ENCODE results near the gene P2RX4. TPM values are rescaled to one million over a fixed set of nuclear protein-coding genes. Genes with fewer than 3 reads are reported as not detected.

Gene P2RX4
- total and polyA plus RNA-seq, 2 of the 4 experiments (the other 2 are of a cell fraction) = 9.5 to 12.6 TPM

- H3K56ac ChIP-seq (ENCODE audit: extremely low read depth, insufficient read depth, low read length) = no peak overlapping the region
- H3K23ac ChIP-seq (ENCODE audit: low read depth, low read length) = no peak overlapping the region
- no peak overlapping the region for H2AFZ ChIP-seq (replicated peaks; ENCODE audit: low read length, poor library complexity)
- H3K27me3 ChIP-seq (ENCODE audit: control insufficient read depth, insufficient read depth, low read length) = no peaks in the 10 kb centered on the region
- no peak overlapping the region for H2AK5ac ChIP-seq (ENCODE audit: low read depth, low read length)
- H3K27ac ChIP-seq (ENCODE audit: insufficient read depth, low read length) = no peak overlapping the region
- H4K5ac ChIP-seq (ENCODE audit: low read depth, low read length) = no peak overlapping the region
- peaks cover 10 to 22% of the 10 kb centered on the region in 2 experiments; a peak in 3 of 4 replicates for H3K79me1 ChIP-seq (ENCODE audit: low read depth in 1 of 2, low read length in 2 of 2)
- no peaks in the 10 kb centered on the region for H4K20me1 ChIP-seq (ENCODE audit: insufficient read depth, low read length)
- intact Hi-C loops (cut with micrococcal nuclease) = no loop called here
- H3K4ac ChIP-seq (ENCODE audit: low read depth, low read length) = no peak overlapping the region
- no peak overlapping the region for H2BK15ac ChIP-seq (ENCODE audit: low read depth, low read length)
- no peaks in the 10 kb centered on the region for H3K9me1 ChIP-seq (ENCODE audit: insufficient read depth, low read length)
- WGBS, 2 experiments (ENCODE audit: extremely low coverage in 2 of 2, insufficient read length in 1 of 2) = 96% methylated on average over 9 of the region's 14 CpGs; no CpG with 5 or more reads in 1 of the 2 experiments
- H4K8ac ChIP-seq (ENCODE audit: low read depth in 2 of 2, low read length in 2 of 2) = no peak overlapping the region
- no peak overlapping the region for H2BK20ac ChIP-seq (ENCODE audit: low read depth, low read length)
- no peak overlapping the region for H3K18ac ChIP-seq (ENCODE audit: low read depth, low read length)
- dilution Hi-C loops (cut with HindIII; ENCODE audit: low sequenced_read_pairs, unreplicated experiment) = no loop called here
- no TSS peak for BruUV-seq (replicated peaks)
- H4K91ac ChIP-seq (ENCODE audit: insufficient read depth, low read depth, low read length) = no peak overlapping the region
- H3K9ac ChIP-seq (ENCODE audit: low read depth, low read length) = no peak overlapping the region
- no peak overlapping the region for H3K14ac ChIP-seq (replicated peaks; ENCODE audit: low read depth, low read length)
- in situ Hi-C loops (cut with MboI; ENCODE audit: low sequenced_read_pairs) = no loop called here
- H2BK120ac ChIP-seq (ENCODE audit: low read depth, low read length) = no peak overlapping the region
- H2AK9ac ChIP-seq (replicated peaks; ENCODE audit: low read depth, low read length, poor library complexity) = no peak overlapping the region
- peaks cover 18% of the 10 kb centered on the region for H3K36me3 ChIP-seq (ENCODE audit: control insufficient read depth, insufficient read depth, low read length)
- TF ChIP-seq SMC3 (IDR thresholded peaks at IDR 0.05; ENCODE audit: low read depth, low read length) = no peak
- no peak for TF ChIP-seq RAD21 (IDR thresholded peaks at IDR 0.05; ENCODE audit: low read length)
- no peak for TF ChIP-seq RFX5 (IDR thresholded peaks at IDR 0.05; ENCODE audit: low read depth, low read length)
- no peak for TF ChIP-seq CTCF (conservative IDR thresholded peaks at IDR 0.05; ENCODE audit: low read depth, low read length)
- no peak for TF ChIP-seq MAZ (IDR thresholded peaks at IDR 0.05; ENCODE audit: borderline replicate concordance, low read depth, low read length)
- TF ChIP-seq NFE2L2 (IDR thresholded peaks at IDR 0.05; ENCODE audit: low read depth, low read length) = no peak
- TF ChIP-seq USF2 (IDR thresholded peaks at IDR 0.05; ENCODE audit: low read depth, low read length) = no peak
- TF ChIP-seq MAFK (IDR thresholded peaks at IDR 0.05; ENCODE audit: low read depth, low read length) = no peak
- TF ChIP-seq POLR2A (IDR thresholded peaks at IDR 0.05; ENCODE audit: low read depth, low read length) = no peak
- TF ChIP-seq FOS (IDR thresholded peaks at IDR 0.05; ENCODE audit: low read depth, low read length) = no peak
- no peak for TF ChIP-seq CHD1 (IDR thresholded peaks at IDR 0.05; ENCODE audit: low read depth, low read length)
- no peak for TF ChIP-seq ELK1 (IDR thresholded peaks at IDR 0.05; ENCODE audit: borderline replicate concordance, low read depth, low read length)
- TF ChIP-seq CEBPB (IDR thresholded peaks at IDR 0.05; ENCODE audit: low read depth, low read length) = no peak
- TF ChIP-seq BHLHE40 (IDR thresholded peaks at IDR 0.05; ENCODE audit: low read depth, low read length) = no peak
- no peak for TF ChIP-seq MXI1 (IDR thresholded peaks at IDR 0.05; ENCODE audit: borderline replicate concordance, low read depth, low read length)
- TF ChIP-seq RCOR1 (IDR thresholded peaks at IDR 0.05; ENCODE audit: insufficient replicate concordance, low read length) = no peak
- ChIA-PET CTCF (interaction anchor here (0.7 kb wide), 1 partner anchor 218 kb away, joined by 3 read pairs; no protein-coding TSS in a partner anchor), POLR2A (ENCODE audit: unreplicated experiment) (no interaction called here)
- no peak overlapping the region for H3K4me2 ChIP-seq (ENCODE audit: low read depth, low read length)
- H2BK5ac ChIP-seq (ENCODE audit: low read depth, low read length, poor library complexity, severe bottlenecking) = no peak overlapping the region
- no peak overlapping the region for H3K4me3 ChIP-seq (ENCODE audit: insufficient read depth, low read depth, low read length)
- H3K9me3 ChIP-seq (ENCODE audit: control insufficient read depth, insufficient read depth, low read length) = no peaks in the 10 kb centered on the region
- H3K4me1 ChIP-seq (ENCODE audit: control insufficient read depth, insufficient read depth, low read length) = no peaks in the 10 kb centered on the region
- no peak for ATAC-seq (ENCODE audit: low read depth)
- no peak for DNase-seq
Observed at GRCh38 chr12:121273364-121273896, 63.5 kb downstream of the P2RX4 start.
